K562 (cell line): ENCODE measurements around the gene FOXA3. TPM values are rescaled to one million over a fixed set of nuclear protein-coding genes. Genes with fewer than 3 reads are reported as not detected.

ENCODE experiments used
- ATAC-seq: fragments of 200-7000 bp; cut with Tn5 transposase; 3 replicates; pipeline ENCODE4 v1.9.1; 2020; ENCODE audit warnings: moderate library complexity
- BruUV-seq: library from RNA; stranded (reverse); fragments of 400-500 nt; replicated peaks from 2 replicates; lab custom pipeline; 2021; lab: Mats Ljungman, UMichigan
- CTCF ChIA-PET: fragments of 300-600 bp; formaldehyde crosslinking; extraction: SDS; loops from one replicate; lab custom pipeline; 2021; ENCODE audit warnings: low intra/inter-chr PET ratio; lab: Yijun Ruan, JAX
- POLR2A ChIA-PET: fragments of 300-600, 350-650 bp; sonication (Branson Sonifier 250); formaldehyde crosslinking; extraction: SDS; loops from one replicate; lab custom pipeline; 2021; ENCODE audit warnings: antibody characterized with exemption, inconsistent platforms; lab: Yijun Ruan, JAX
- DNase-seq, 4 experiments: peaks; one replicate each; pipeline versions ENCODE4 v3.0.0 to v3.0.0-alpha.2; 2011 to 2018; ENCODE audit warnings: low spot score in 3 of 4, mixed read lengths in 3 of 4; ENCODE audit errors: extremely low read depth in 1 of 4
- FAIRE-seq: peaks from 2 replicates; lab custom pipeline; 2011; peaks lifted over from hg19 to GRCh38; lab: Jason Lieb, UNC
- H2AFZ ChIP-seq: 2 replicates; pipeline ENCODE4 v1.6.0; 2011; ENCODE audit warnings: low read depth, low read length, control low read depth, inconsistent platforms
- H3K27ac ChIP-seq: fragments of 200-600 bp; 3 replicates; pipeline ENCODE4 v1.8.0; 2011; ENCODE audit warnings: low read depth, mild to moderate bottlenecking, control low read depth, inconsistent platforms, low read length, moderate library complexity, mixed read lengths; ENCODE audit errors: extremely low read depth
- H3K27me3 ChIP-seq, 2 experiments: fragments of 300-600 bp in 1 of 2; 2 replicates in 1 of 2; 3 replicates in 1 of 2; pipeline versions ENCODE4 v1.6.0 to v1.8.0; 2011; ENCODE audit warnings: inconsistent platforms in 2 of 2, low read length in 2 of 2, mild to moderate bottlenecking in 1 of 2, mixed read lengths in 1 of 2, moderate library complexity in 1 of 2; ENCODE audit not compliant: control insufficient read depth in 2 of 2, insufficient read depth in 2 of 2
- H3K36me3 ChIP-seq: fragments of 300-600 bp; 3 replicates; pipeline ENCODE4 v1.8.0; 2011; ENCODE audit warnings: mild to moderate bottlenecking, low read length, inconsistent platforms; ENCODE audit not compliant: control insufficient read depth, insufficient read depth
- H3K4me1 ChIP-seq, 2 experiments: fragments of 200-600 bp in 1 of 2; replicated peaks in 1 of 2; 2 replicates in 1 of 2; 3 replicates in 1 of 2; pipeline versions ENCODE4 v1.5.1 to v1.8.0; 2011; ENCODE audit warnings: inconsistent platforms in 2 of 2, low read length in 2 of 2, mild to moderate bottlenecking in 1 of 2, mixed read lengths in 1 of 2, moderate library complexity in 1 of 2; ENCODE audit not compliant: control insufficient read depth in 2 of 2, insufficient read depth in 2 of 2
- H3K4me2 ChIP-seq: 2 replicates; pipeline ENCODE4 v1.6.1; 2011; ENCODE audit warnings: low read length, control low read depth, inconsistent platforms, mixed read lengths; ENCODE audit not compliant: insufficient read depth
- H3K4me3 ChIP-seq: fragments of 200-600 bp; sonication (generic), shearing (Covaris generic); 2 replicates; pipeline ENCODE4 v1.5.1; 2016; ENCODE audit warnings: control low read depth, inconsistent platforms
- H3K79me2 ChIP-seq: fragments of 200-600 bp; 3 replicates; pipeline ENCODE4 v1.8.0; 2011; ENCODE audit warnings: low read length, inconsistent platforms; ENCODE audit not compliant: control insufficient read depth, insufficient read depth
- H3K9ac ChIP-seq, 2 experiments: 2 replicates each; pipeline versions ENCODE4 v1.6.0 to v1.6.1; 2011; ENCODE audit warnings: low read depth in 2 of 2, low read length in 2 of 2, control low read depth in 1 of 2, inconsistent platforms in 1 of 2, mild to moderate bottlenecking in 1 of 2, mixed read lengths in 1 of 2; ENCODE audit not compliant: insufficient read depth in 1 of 2
- H3K9me1 ChIP-seq: one replicate; pipeline ENCODE4 v1.6.0; 2011; ENCODE audit warnings: inconsistent platforms, mild to moderate bottlenecking, low read length, moderate library complexity; ENCODE audit not compliant: control insufficient read depth, insufficient read depth
- H3K9me3 ChIP-seq: replicated peaks from 2 replicates; pipeline ENCODE4 v1.5.1; 2011; ENCODE audit warnings: low read depth, low read length, inconsistent platforms; ENCODE audit not compliant: control insufficient read depth, insufficient read depth
- H4K20me1 ChIP-seq: replicated peaks from 2 replicates; pipeline ENCODE4 v1.6.1; 2011; ENCODE audit warnings: low read length, inconsistent platforms, mixed read lengths; ENCODE audit not compliant: control insufficient read depth, insufficient read depth
- CTBP1 ChIP-seq: fragments of 450-650 bp; IDR thresholded peaks from 2 replicates; pipeline ENCODE4 v1.6.1; 2016; ENCODE audit warnings: borderline replicate concordance
- E2F3 ChIP-seq: fragments of 250-450 bp; sonication (Bioruptor Pico); IDR thresholded peaks from 2 replicates; pipeline ENCODE4 v1.4.0; 2020; ENCODE audit warnings: mild to moderate bottlenecking
- FOXA3 ChIP-seq, 2 experiments: fragments of 450-650 bp in 1 of 2; sonication (generic) in 1 of 2; formaldehyde crosslinking; IDR thresholded peaks in 1 of 2; conservative IDR thresholded peaks in 1 of 2; 2 replicates each; pipeline versions ENCODE4 v1.4.0 to v1.8.0; 2020 to 2022; ENCODE audit warnings: mild to moderate bottlenecking in 2 of 2, missing genetic modification reagents in 1 of 2
- NUFIP1 ChIP-seq: fragments of 450-650 bp; IDR thresholded peaks from 2 replicates; pipeline ENCODE4 v1.6.1; 2018; ENCODE audit not compliant: partially characterized antibody
- WGBS: fragments of 100-300 bp; shearing (Covaris generic); methylation state at CpG from one replicate; pipeline ENCODE4 v1.1.6; 2016; ENCODE audit warnings: low coverage, mixed read lengths; ENCODE audit not compliant: insufficient coverage; ENCODE audit errors: missing lambda C conversion rate; 5-methylcytosine and 5-hydroxymethylcytosine counted together
- in situ Hi-C: fragments of 300-500 bp; cut with MboI; formaldehyde crosslinking; loops from 4 replicates; pipeline ENCODE4 v1.15.0; 2018; ENCODE audit warnings: inconsistent platforms, mixed read lengths
- intact Hi-C: fragments of 100-400 bp; cut with micrococcal nuclease; formaldehyde crosslinking; loops from 2 replicates; pipeline ENCODE4 v1.14.2; 2022
- polyA plus RNA-seq, 8 experiments: library from polyadenylated mRNA; depleted of rRNA in 4 of 8; stranded (reverse) in 5 of 8; unstranded in 3 of 8; fragments of >200 nt; fragmentation: Nextera tagmentation in 2 of 8; fragmentation: Illumina TruSeq in 1 of 8; extraction: Ambion mirVana in 2 of 8; extraction: Trizol in 1 of 8; gene quantifications; 2 replicates each; pipeline versions ENCODE4 v1.2.1 to v1.2.3, GENCODE V29; 2011 to 2014; ENCODE audit warnings: inconsistent platforms in 1 of 8, missing spikeins in 1 of 8
- total RNA-seq, 7 experiments: library from RNA; depleted of rRNA in 6 of 7; stranded (reverse); fragments of >200 nt in 6 of 7; fragmentation: Illumina TruSeq in 2 of 7; extraction: Trizol in 2 of 7; gene quantifications; 2 replicates each; pipeline versions ENCODE4 v1.2.1 to v1.2.3, GENCODE V29; 2011 to 2021; ENCODE audit warnings: low replicate concordance in 1 of 7
- TF ChIP-seq, protein P1 (sequence below), 2 experiments: fragments of 250-450 bp in 1 of 2; fragments of 450-650 bp in 1 of 2; sonication (Bioruptor Pico) in 1 of 2; IDR thresholded peaks; 2 replicates each; pipeline versions ENCODE4 v1.6.1 to v1.8.0; 2016 to 2021; ENCODE audit warnings: mild to moderate bottlenecking in 2 of 2, moderate library complexity in 2 of 2, missing compliant biosample characterization in 1 of 2, missing genetic modification characterization in 1 of 2
- TF ChIP-seq, protein P2 (sequence below), 3 experiments: fragments of 200-800 bp in 1 of 3; sonication (Bioruptor generic) in 1 of 3; sonication (generic) in 1 of 3; formaldehyde crosslinking in 1 of 3; IDR thresholded peaks; 2 replicates each; pipeline versions ENCODE4 v1.6.1 to v1.8.0; 2016 to 2022; ENCODE audit warnings: mild to moderate bottlenecking in 2 of 3, missing compliant biosample characterization in 2 of 3, missing genetic modification characterization in 2 of 3, missing genetic modification reagents in 1 of 3

The FOXA3 gene
- total and polyA plus RNA-seq, 9 of the 15 experiments (the other 6 are each of a cell fraction or from before 2014, with no cell fraction given): 1.3 to 15.5 (median 4.7) TPM

DNA sequence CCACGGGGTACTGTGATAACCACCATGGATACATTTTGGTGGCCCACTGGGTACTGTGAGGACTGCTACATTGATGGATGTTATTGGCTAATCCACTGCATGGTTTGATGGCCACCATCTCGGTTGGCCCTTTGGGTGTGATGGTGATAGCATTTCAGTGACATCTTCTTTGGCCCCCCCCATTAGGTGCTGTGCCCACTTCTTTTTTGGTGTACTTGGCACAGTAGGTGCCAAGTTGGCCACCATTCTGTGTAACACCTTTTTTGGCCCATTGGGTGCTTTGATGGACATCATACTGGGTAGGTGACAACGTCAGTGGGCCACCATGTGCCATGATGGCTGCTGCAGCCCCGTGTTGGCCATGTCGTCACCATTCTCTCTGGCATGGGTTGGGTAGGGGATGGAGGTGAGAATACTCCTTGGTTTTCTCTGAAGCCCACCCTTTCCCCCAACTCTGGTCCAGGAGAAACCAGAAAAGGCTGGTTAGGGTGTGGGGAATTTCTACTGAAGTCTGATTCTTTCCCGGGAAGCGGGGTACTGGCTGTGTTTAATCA lies 9.2 kb downstream of the FOXA3 start:
- TF ChIP-seq, protein P1, sequence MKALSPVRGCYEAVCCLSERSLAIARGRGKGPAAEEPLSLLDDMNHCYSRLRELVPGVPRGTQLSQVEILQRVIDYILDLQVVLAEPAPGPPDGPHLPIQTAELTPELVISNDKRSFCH (CRISPR knock-in tag; IDR thresholded peaks at IDR 0.05): no peak
- TF ChIP-seq, protein P1 (tag; IDR thresholded peaks at IDR 0.05): no peak
- no peak for TF ChIP-seq CTBP1
- no peak for TF ChIP-seq NUFIP1
- 0 out of 2 replicates have a peak, but pooled peaks have one; percentile 31 for TF ChIP-seq E2F3 (CRISPR knock-in tag)
- TF ChIP-seq, protein P2, sequence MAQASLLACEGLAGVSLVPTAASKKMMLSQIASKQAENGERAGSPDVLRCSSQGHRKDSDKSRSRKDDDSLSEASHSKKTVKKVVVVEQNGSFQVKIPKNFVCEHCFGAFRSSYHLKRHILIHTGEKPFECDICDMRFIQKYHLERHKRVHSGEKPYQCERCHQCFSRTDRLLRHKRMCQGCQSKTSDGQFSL (CRISPR knock-in tag; IDR thresholded peaks at IDR 0.05): peak; percentile 16; the same call in 1 of the 2 replicates
- TF ChIP-seq, protein P2 (tag; IDR thresholded peaks at IDR 0.05): no peak
- TF ChIP-seq FOXA3 (CRISPR knock-in tag; conservative IDR thresholded peaks at IDR 0.05 in 1 of 2, IDR thresholded peaks at IDR 0.05 in 1 of 2): peak in 1 of 2 experiments; percentile 19; a peak in 2 of 4 replicates
- TF ChIP-seq, all 486 proteins: peak for 3
- Histone ChIP-seq H3K79me2 (peaks cover 3% of the 10 kb centered on the region; the same call in 1 of the 3 replicates), H4K20me1 (no peaks in the 10 kb centered on the region), H3K4me3 (no peak overlapping the region), H2AFZ (peak overlapping the region; percentile 4; the same call in 1 of the 2 replicates), H3K9me1 (no peaks in the 10 kb centered on the region), H3K4me2 (peak overlapping the region; percentile 52; the same call in 1 of the 2 replicates), H3K9ac (peak overlapping the region; percentile 25 to 74; a peak in 2 of 4 replicates), H3K9me3 (no peaks in the 10 kb centered on the region), H3K4me1 (peaks cover 48 to 61% of the 10 kb centered on the region in 2 experiments), H3K27ac (peak overlapping the region; percentile 72), H3K36me3 (peaks cover 9% of the 10 kb centered on the region), H3K27me3 (no peaks in the 10 kb centered on the region)
- ATAC-seq (no peak), FAIRE-seq (no peak), DNase-seq (no peak)
- ChIA-PET CTCF (no interaction called here), POLR2A (interaction anchor here (0.9 to 1.3 kb wide), 2 partner anchors 10 to 13 kb away, joined by 3 to 4 read pairs; partner anchors contain the start of genes IRF2BP1 and SYMPK)
- in situ Hi-C loops: no loop called here
- intact Hi-C loops: no loop called here
- BruUV-seq: TSS peak; percentile 39
- WGBS: 64% methylated on average over 7 of the region's 7 CpGs
